SK-N-SH (cell line): ENCODE data around the gene SLC25A29. TPM values are rescaled to one million over a fixed set of nuclear protein-coding genes. Genes with fewer than 3 reads are reported as not detected.

Experiments
- CTCF ChIA-PET: fragments of 300-600, 350-600 bp; formaldehyde crosslinking; extraction: SDS; loops from one replicate; lab custom pipeline; 2021; lab: Yijun Ruan, JAX
- POLR2A ChIA-PET: fragments of 350-600 bp; sonication (Branson Sonifier 250); formaldehyde crosslinking; extraction: SDS; loops from one replicate; lab custom pipeline; 2020; ENCODE audit warnings: antibody characterized with exemption, inconsistent platforms; lab: Yijun Ruan, JAX
- DNase-seq: peaks from one replicate; pipeline ENCODE4 v3.0.0; 2012
- H2AFZ ChIP-seq: fragments of 200-600 bp; sonication (generic); 2 replicates; pipeline ENCODE4 v1.8.1; 2016; ENCODE audit warnings: antibody characterized with exemption, mild to moderate bottlenecking, low read depth
- H3F3A ChIP-seq: fragments of 200-600 bp; sonication (generic); replicated peaks from 2 replicates; pipeline ENCODE3; 2016; ENCODE audit warnings: antibody characterized with exemption, mild to moderate bottlenecking; ENCODE audit not compliant: insufficient read depth
- H3K27ac ChIP-seq, 2 experiments: fragments of 200-500 bp in 1 of 2; fragments of 200-600 bp in 1 of 2; sonication (Bioruptor generic) in 1 of 2; sonication (generic), shearing (Covaris generic) in 1 of 2; 2 replicates each; pipeline versions ENCODE4 v1.5.1 to v1.6.1; 2014 to 2016; ENCODE audit warnings: low read depth in 2 of 2, inconsistent platforms in 1 of 2, low read length in 1 of 2, mild to moderate bottlenecking in 1 of 2, mixed read lengths in 1 of 2
- H3K27me3 ChIP-seq: fragments of 200-600 bp; sonication (generic), shearing (Covaris generic); 2 replicates; pipeline ENCODE4 v1.6.1; 2016; ENCODE audit warnings: mixed run types; ENCODE audit not compliant: insufficient read depth
- H3K36me3 ChIP-seq, 2 experiments: fragments of 200-500 bp in 1 of 2; fragments of 200-600 bp in 1 of 2; sonication (Bioruptor generic) in 1 of 2; sonication (generic) in 1 of 2; replicated peaks in 1 of 2; 2 replicates each; pipeline versions ENCODE3 to v1.5.1; 2014 to 2016; ENCODE audit warnings: low read length in 1 of 2, mild to moderate bottlenecking in 1 of 2; ENCODE audit not compliant: insufficient read depth in 2 of 2, control insufficient read depth in 1 of 2
- H3K4me1 ChIP-seq, 2 experiments: fragments of 200-500 bp in 1 of 2; fragments of 200-600 bp in 1 of 2; sonication (Bioruptor generic) in 1 of 2; sonication (generic), shearing (Covaris generic) in 1 of 2; 2 replicates each; pipeline versions ENCODE4 v1.5.1 to v1.6.1; 2014 to 2016; ENCODE audit warnings: low read depth in 1 of 2, low read length in 1 of 2, mixed run types in 1 of 2; ENCODE audit not compliant: insufficient read depth in 2 of 2, control insufficient read depth in 1 of 2
- H3K4me2 ChIP-seq: fragments of 200-600 bp; sonication (generic), shearing (Covaris generic); 2 replicates; pipeline ENCODE4 v1.6.1; 2017; ENCODE audit warnings: mixed run types
- H3K4me3 ChIP-seq, 2 experiments: fragments of 200-500 bp in 1 of 2; fragments of 200-600 bp in 1 of 2; sonication (Bioruptor generic) in 1 of 2; sonication (generic), shearing (Covaris generic) in 1 of 2; 2 replicates each; pipeline versions ENCODE4 v1.5.1 to v1.8.1; 2014 to 2016; ENCODE audit warnings: low read depth in 2 of 2, inconsistent platforms in 1 of 2, low read length in 1 of 2, mild to moderate bottlenecking in 1 of 2, mixed read lengths in 1 of 2, moderate library complexity in 1 of 2
- H3K79me2 ChIP-seq: fragments of 200-600 bp; sonication (generic); 2 replicates; pipeline ENCODE4 v1.8.1; 2017; ENCODE audit warnings: mild to moderate bottlenecking; ENCODE audit not compliant: insufficient read depth
- H3K9ac ChIP-seq: fragments of 200-600 bp; sonication (generic); 2 replicates; pipeline ENCODE4 v1.6.1; 2017; ENCODE audit warnings: mixed run types
- H3K9me2 ChIP-seq: fragments of 200-600 bp; sonication (generic); 2 replicates; pipeline ENCODE4 v1.6.1; 2017; ENCODE audit warnings: mixed run types
- H3K9me3 ChIP-seq: fragments of 200-600 bp; sonication (generic); 2 replicates; pipeline ENCODE4 v1.6.1; 2017; ENCODE audit warnings: mixed run types, mild to moderate bottlenecking, moderate library complexity
- H4K20me1 ChIP-seq: fragments of 200-600 bp; sonication (generic); 2 replicates; pipeline ENCODE4 v1.6.1; 2017; ENCODE audit warnings: mild to moderate bottlenecking, mixed run types; ENCODE audit not compliant: insufficient read depth
- FOSL2 ChIP-seq: IDR thresholded peaks from 2 replicates; pipeline ENCODE4 v1.4.0; 2012; ENCODE audit warnings: low read depth, mild to moderate bottlenecking, moderate library complexity, borderline replicate concordance
- GABPA ChIP-seq: IDR thresholded peaks from 2 replicates; pipeline ENCODE4 v1.4.0; 2012; ENCODE audit warnings: low read depth, mild to moderate bottlenecking
- GATA2 ChIP-seq: sonication (generic); formaldehyde crosslinking; IDR thresholded peaks from 2 replicates; pipeline ENCODE4 v1.5.0; 2020; ENCODE audit warnings: mild to moderate bottlenecking, missing genetic modification reagents
- JUND ChIP-seq: IDR thresholded peaks from 2 replicates; pipeline ENCODE4 v1.4.0; 2012
- MAX ChIP-seq: IDR thresholded peaks from 2 replicates; pipeline ENCODE4 v1.4.0; 2012; ENCODE audit warnings: low read depth
- MEF2A ChIP-seq: IDR thresholded peaks from 2 replicates; pipeline ENCODE4 v1.4.0; 2012; ENCODE audit warnings: low read depth, borderline replicate concordance
- POLR2AphosphoS5 ChIP-seq: IDR thresholded peaks from 2 replicates; pipeline ENCODE4 v1.6.1; 2012; ENCODE audit warnings: low read depth, low read length
- RFX5 ChIP-seq: IDR thresholded peaks from 2 replicates; pipeline ENCODE4 v1.6.1; 2012; ENCODE audit warnings: mild to moderate bottlenecking, improper control_type of control experiment, low read length
- SIN3A ChIP-seq: IDR thresholded peaks from 2 replicates; pipeline ENCODE4 v1.6.1; 2012; ENCODE audit warnings: low read depth, mild to moderate bottlenecking, low read length, moderate library complexity, borderline replicate concordance
- SMC3 ChIP-seq: IDR thresholded peaks from 2 replicates; pipeline ENCODE4 v1.6.1; 2012; ENCODE audit warnings: low read depth, low read length, improper control_type of control experiment
- TCF12 ChIP-seq: IDR thresholded peaks from 2 replicates; pipeline ENCODE4 v1.4.0; 2012
- TEAD4 ChIP-seq: IDR thresholded peaks from 2 replicates; pipeline ENCODE4 v1.4.0; 2012; ENCODE audit warnings: mild to moderate bottlenecking, borderline replicate concordance; ENCODE audit not compliant: insufficient read depth
- WGBS: methylation state at CpG from one replicate; pipeline ENCODE4 v1.1.6; 2017; ENCODE audit warnings: low lambda C conversion rate; 5-methylcytosine and 5-hydroxymethylcytosine counted together
- polyA plus RNA-seq, 3 experiments: library from polyadenylated mRNA; depleted of rRNA; stranded (reverse); fragments of >200 nt; gene quantifications; 2 replicates each; pipeline ENCODE4 v1.2.3, GENCODE V29; 2012
- TF ChIP-seq, protein P1 (sequence below): IDR thresholded peaks from 2 replicates; pipeline ENCODE4 v1.4.0; 2012; ENCODE audit warnings: low read depth, borderline replicate concordance
- TF ChIP-seq, protein P2 (sequence below): fragments of 150-350 bp; IDR thresholded peaks from 2 replicates; pipeline ENCODE4 v1.6.1; 2017; ENCODE audit warnings: antibody characterized with exemption, low read length, low read depth, borderline replicate concordance
- TF ChIP-seq, protein P3 (sequence below): fragments of 200-600 bp; sonication (generic); IDR thresholded peaks from 2 replicates; pipeline ENCODE4 v1.6.1; 2017; ENCODE audit warnings: antibody characterized with exemption, mild to moderate bottlenecking, moderate library complexity

The SLC25A29 gene
- polyA plus RNA-seq, 1 of the 3 experiments (the other 2 are of a cell fraction): 66.9 TPM

DNA sequence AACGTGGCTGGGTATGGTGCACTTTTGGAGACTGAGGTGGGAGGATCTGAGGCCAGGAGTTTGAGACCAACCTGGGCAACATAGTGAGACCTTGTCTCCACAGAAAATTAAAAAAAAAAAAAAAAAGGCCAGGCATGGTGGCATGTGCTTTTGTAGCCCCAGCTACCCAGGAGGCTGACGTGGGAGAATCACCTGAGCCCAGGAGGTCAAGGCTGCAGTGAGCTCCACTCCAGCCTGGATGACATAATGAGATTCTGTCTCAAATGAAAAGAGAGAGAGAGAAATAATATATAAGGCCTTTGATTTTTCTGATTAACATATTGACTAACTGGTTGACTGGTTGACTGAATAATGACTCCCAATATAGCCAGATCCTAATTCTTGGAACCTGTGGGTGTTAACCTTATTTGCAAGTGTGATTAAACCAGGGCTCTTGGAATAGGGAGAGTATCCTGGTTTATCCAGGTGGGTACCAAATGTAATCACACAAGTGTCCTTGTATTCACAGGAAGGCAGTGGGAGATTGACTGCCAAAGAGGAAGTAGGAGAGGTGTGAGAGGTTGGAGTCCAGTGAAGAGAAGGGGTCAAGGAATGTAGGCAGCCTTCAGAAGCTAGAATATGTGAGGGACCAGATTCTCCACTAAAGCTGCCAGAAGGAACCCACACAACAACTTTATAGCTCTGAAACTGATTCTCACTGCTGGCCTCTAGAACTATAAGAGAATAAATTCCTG is 55.3 kb downstream of the SLC25A29 start:
- H3K27me3 ChIP-seq: no peaks in the 10 kb centered on the region
- 95% methylated on average over 2 of the region's 2 CpGs for WGBS
- no peaks in the 10 kb centered on the region for H3K9me3 ChIP-seq
- H2AFZ ChIP-seq: no peak overlapping the region
- no peak overlapping the region for H3K9ac ChIP-seq
- no peak overlapping the region for H3K4me2 ChIP-seq
- H3K27ac ChIP-seq: no peak overlapping the region
- no peaks in the 10 kb centered on the region for H3K9me2 ChIP-seq
- TF ChIP-seq MEF2A: no peak
- TF ChIP-seq POLR2AphosphoS5: no peak
- no peak for TF ChIP-seq TCF12
- TF ChIP-seq RFX5: no peak
- TF ChIP-seq, protein P1, sequence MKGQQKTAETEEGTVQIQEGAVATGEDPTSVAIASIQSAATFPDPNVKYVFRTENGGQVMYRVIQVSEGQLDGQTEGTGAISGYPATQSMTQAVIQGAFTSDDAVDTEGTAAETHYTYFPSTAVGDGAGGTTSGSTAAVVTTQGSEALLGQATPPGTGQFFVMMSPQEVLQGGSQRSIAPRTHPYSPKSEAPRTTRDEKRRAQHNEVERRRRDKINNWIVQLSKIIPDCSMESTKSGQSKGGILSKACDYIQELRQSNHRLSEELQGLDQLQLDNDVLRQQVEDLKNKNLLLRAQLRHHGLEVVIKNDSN: no peak
- no peak for TF ChIP-seq TEAD4
- no peak for TF ChIP-seq SMC3
- no peak for TF ChIP-seq GATA2 (CRISPR knock-in tag)
- TF ChIP-seq JUND: no peak
- no peak for TF ChIP-seq FOSL2
- no peak for TF ChIP-seq SIN3A
- TF ChIP-seq, protein P2, sequence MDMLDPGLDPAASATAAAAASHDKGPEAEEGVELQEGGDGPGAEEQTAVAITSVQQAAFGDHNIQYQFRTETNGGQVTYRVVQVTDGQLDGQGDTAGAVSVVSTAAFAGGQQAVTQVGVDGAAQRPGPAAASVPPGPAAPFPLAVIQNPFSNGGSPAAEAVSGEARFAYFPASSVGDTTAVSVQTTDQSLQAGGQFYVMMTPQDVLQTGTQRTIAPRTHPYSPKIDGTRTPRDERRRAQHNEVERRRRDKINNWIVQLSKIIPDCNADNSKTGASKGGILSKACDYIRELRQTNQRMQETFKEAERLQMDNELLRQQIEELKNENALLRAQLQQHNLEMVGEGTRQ: no peak
- TF ChIP-seq, protein P3, sequence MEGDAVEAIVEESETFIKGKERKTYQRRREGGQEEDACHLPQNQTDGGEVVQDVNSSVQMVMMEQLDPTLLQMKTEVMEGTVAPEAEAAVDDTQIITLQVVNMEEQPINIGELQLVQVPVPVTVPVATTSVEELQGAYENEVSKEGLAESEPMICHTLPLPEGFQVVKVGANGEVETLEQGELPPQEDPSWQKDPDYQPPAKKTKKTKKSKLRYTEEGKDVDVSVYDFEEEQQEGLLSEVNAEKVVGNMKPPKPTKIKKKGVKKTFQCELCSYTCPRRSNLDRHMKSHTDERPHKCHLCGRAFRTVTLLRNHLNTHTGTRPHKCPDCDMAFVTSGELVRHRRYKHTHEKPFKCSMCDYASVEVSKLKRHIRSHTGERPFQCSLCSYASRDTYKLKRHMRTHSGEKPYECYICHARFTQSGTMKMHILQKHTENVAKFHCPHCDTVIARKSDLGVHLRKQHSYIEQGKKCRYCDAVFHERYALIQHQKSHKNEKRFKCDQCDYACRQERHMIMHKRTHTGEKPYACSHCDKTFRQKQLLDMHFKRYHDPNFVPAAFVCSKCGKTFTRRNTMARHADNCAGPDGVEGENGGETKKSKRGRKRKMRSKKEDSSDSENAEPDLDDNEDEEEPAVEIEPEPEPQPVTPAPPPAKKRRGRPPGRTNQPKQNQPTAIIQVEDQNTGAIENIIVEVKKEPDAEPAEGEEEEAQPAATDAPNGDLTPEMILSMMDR: no peak
- TF ChIP-seq MAX: no peak
- no peak for TF ChIP-seq GABPA
- H4K20me1 ChIP-seq: peaks cover 99% of the 10 kb centered on the region
- H3F3A ChIP-seq: peaks cover 11% of the 10 kb centered on the region
- H3K4me1 ChIP-seq: peaks cover 11 to 22% of the 10 kb centered on the region in 2 experiments; a peak in 3 of 4 replicates
- POLR2A ChIA-PET: interaction anchor here (0.6 kb wide), 1 partner anchor 80 kb away, joined by 3 read pairs; no protein-coding TSS in a partner anchor
- CTCF ChIA-PET: interaction anchor here (1.6 kb wide), 1 partner anchor 11 kb away, joined by 4 read pairs; no protein-coding TSS in a partner anchor
- H3K36me3 ChIP-seq: no peaks in the 10 kb centered on the region
- no peak for DNase-seq
- no peak overlapping the region for H3K4me3 ChIP-seq
- peaks cover 100% of the 10 kb centered on the region for H3K79me2 ChIP-seq
